K562 (cell line): ENCODE data around the gene HSD3B7. TPM values are rescaled to one million over a fixed set of nuclear protein-coding genes. Genes with fewer than 3 reads are reported as not detected.

ENCODE experiments used
- CBX8 ChIP-seq: fragments of 200-600 bp; sonication (generic); IDR thresholded peaks from 2 replicates; pipeline ENCODE4 v1.6.1; 2012; ENCODE audit warnings: borderline replicate concordance, mixed run types, low read depth, mild to moderate bottlenecking, moderate library complexity, mixed read lengths, low read length, control low read depth, inconsistent platforms; ENCODE audit not compliant: poor library complexity, severe bottlenecking; ENCODE audit errors: extremely low read depth
- CTBP1 ChIP-seq: fragments of 450-650 bp; IDR thresholded peaks from 2 replicates; pipeline ENCODE4 v1.6.1; 2016; ENCODE audit warnings: borderline replicate concordance
- E2F1 ChIP-seq: sonication (generic); formaldehyde crosslinking; IDR thresholded peaks from 2 replicates; pipeline ENCODE4 v1.8.1; 2023; ENCODE audit warnings: mild to moderate bottlenecking, missing genetic modification reagents, moderate library complexity
- ELF1 ChIP-seq: fragments of 200-800 bp; sonication (Bioruptor generic); IDR thresholded peaks from 2 replicates; pipeline ENCODE4 v1.6.1; 2016; ENCODE audit warnings: missing genetic modification characterization, missing compliant biosample characterization
- ETV5 ChIP-seq: sonication (generic); formaldehyde crosslinking; IDR thresholded peaks from 2 replicates; pipeline ENCODE4 v1.4.0; 2020; ENCODE audit warnings: low read depth, mild to moderate bottlenecking, missing genetic modification reagents
- ETV6 ChIP-seq, 3 experiments: fragments of 150-350 bp in 1 of 3; sonication (generic) in 1 of 3; formaldehyde crosslinking in 1 of 3; IDR thresholded peaks; 2 replicates each; pipeline versions ENCODE4 v1.6.1 to v1.8.0; 2014 to 2022; ENCODE audit warnings: borderline replicate concordance in 2 of 3, low read depth in 2 of 3, antibody characterized with exemption in 1 of 3, low read length in 1 of 3, mild to moderate bottlenecking in 1 of 3, missing genetic modification reagents in 1 of 3
- KDM4B ChIP-seq, 2 experiments: fragments of 450-650 bp in 1 of 2; sonication (generic) in 1 of 2; IDR thresholded peaks; 2 replicates each; pipeline ENCODE4 v1.6.1; 2016 to 2017; ENCODE audit warnings: borderline replicate concordance in 2 of 2, antibody characterized with exemption in 1 of 2, low read depth in 1 of 2, mild to moderate bottlenecking in 1 of 2
- KLF6 ChIP-seq: fragments of 250-450 bp; sonication (Bioruptor Pico); IDR thresholded peaks from 2 replicates; pipeline ENCODE4 v1.4.0; 2020; ENCODE audit warnings: mild to moderate bottlenecking, moderate library complexity, borderline replicate concordance
- LEF1 ChIP-seq: fragments of 450-650 bp; IDR thresholded peaks from 2 replicates; pipeline ENCODE4 v1.6.1; 2016; ENCODE audit warnings: mild to moderate bottlenecking
- MAZ ChIP-seq, 2 experiments: fragments of 450-650 bp in 1 of 2; sonication (generic) in 1 of 2; formaldehyde crosslinking; IDR thresholded peaks in 1 of 2; conservative IDR thresholded peaks in 1 of 2; 2 replicates each; pipeline versions ENCODE4 v1.4.0 to v1.5.0; 2020; ENCODE audit warnings: mild to moderate bottlenecking in 1 of 2, missing genetic modification reagents in 1 of 2
- MTF1 ChIP-seq: fragments of 250-450 bp; sonication (Bioruptor Pico); IDR thresholded peaks from 2 replicates; pipeline ENCODE4 v1.9.0; 2021; ENCODE audit warnings: moderate library complexity, mild to moderate bottlenecking, inconsistent platforms, borderline replicate concordance
- NFIX ChIP-seq: fragments of 250-450 bp; sonication (Bioruptor Pico); IDR thresholded peaks from 2 replicates; pipeline ENCODE4 v1.4.0; 2020; ENCODE audit warnings: low read depth, mild to moderate bottlenecking, moderate library complexity
- NR2C1 ChIP-seq, 2 experiments: fragments of 450-650 bp; IDR thresholded peaks; 2 replicates each; pipeline ENCODE4 v1.6.1; 2017; ENCODE audit warnings: mild to moderate bottlenecking in 2 of 2, antibody characterized with exemption in 1 of 2, inconsistent platforms in 1 of 2, missing compliant biosample characterization in 1 of 2, missing genetic modification characterization in 1 of 2
- PHTF2 ChIP-seq: fragments of 250-450 bp; sonication (Bioruptor Pico); IDR thresholded peaks from 2 replicates; pipeline ENCODE4 v1.5.0; 2021; ENCODE audit warnings: mild to moderate bottlenecking
- SUPT5H ChIP-seq: fragments of 450-650 bp; IDR thresholded peaks from 2 replicates; pipeline ENCODE4 v1.6.1; 2016
- TBL1XR1 ChIP-seq, 2 experiments: IDR thresholded peaks; 2 replicates each; pipeline ENCODE4 v1.6.1; 2012; ENCODE audit warnings: improper control_type of control experiment in 2 of 2, low read length in 2 of 2, mild to moderate bottlenecking in 1 of 2
- TEAD2 ChIP-seq: fragments of 450-650 bp; IDR thresholded peaks from 2 replicates; pipeline ENCODE4 v1.6.1; 2016; ENCODE audit warnings: missing genetic modification characterization, control low read depth, missing compliant biosample characterization
- TFAP4 ChIP-seq: sonication (generic); formaldehyde crosslinking; IDR thresholded peaks from 2 replicates; pipeline ENCODE4 v1.8.0; 2022; ENCODE audit warnings: missing genetic modification reagents, mild to moderate bottlenecking, moderate library complexity, borderline replicate concordance
- THRA ChIP-seq: fragments of 450-650 bp; IDR thresholded peaks from 2 replicates; pipeline ENCODE4 v1.6.1; 2017; ENCODE audit warnings: mild to moderate bottlenecking, moderate library complexity
- ZNF3 ChIP-seq: fragments of 250-450 bp; sonication (Bioruptor Pico); IDR thresholded peaks from 2 replicates; pipeline ENCODE4 v1.5.0; 2021; ENCODE audit warnings: mild to moderate bottlenecking, moderate library complexity
- ZNF398 ChIP-seq: fragments of 250-450 bp; sonication (Bioruptor Pico); IDR thresholded peaks from 2 replicates; pipeline ENCODE4 v1.8.0; 2021; ENCODE audit warnings: moderate library complexity, mild to moderate bottlenecking, inconsistent platforms
- polyA plus RNA-seq, 8 experiments: library from polyadenylated mRNA; depleted of rRNA in 4 of 8; stranded (reverse) in 5 of 8; unstranded in 3 of 8; fragments of >200 nt; fragmentation: Nextera tagmentation in 2 of 8; fragmentation: Illumina TruSeq in 1 of 8; extraction: Ambion mirVana in 2 of 8; extraction: Trizol in 1 of 8; gene quantifications; 2 replicates each; pipeline versions ENCODE4 v1.2.1 to v1.2.3, GENCODE V29; 2011 to 2014; ENCODE audit warnings: inconsistent platforms in 1 of 8, missing spikeins in 1 of 8
- total RNA-seq, 7 experiments: library from RNA; depleted of rRNA in 6 of 7; stranded (reverse); fragments of >200 nt in 6 of 7; fragmentation: Illumina TruSeq in 2 of 7; extraction: Trizol in 2 of 7; gene quantifications; 2 replicates each; pipeline versions ENCODE4 v1.2.1 to v1.2.3, GENCODE V29; 2011 to 2021; ENCODE audit warnings: low replicate concordance in 1 of 7

The HSD3B7 gene
- total and polyA plus RNA-seq, 9 of the 15 experiments (the other 6 are each of a cell fraction or from before 2014, with no cell fraction given), result 5.4 to 49.1 (median 23.0) TPM

GRCh38 chr16:31033709-31034492 lies 48.9 kb downstream of the HSD3B7 start (continued):
- TF ChIP-seq CBX8 (no peak), E2F1 (CRISPR knock-in tag) (no peak), NR2C1 (IDR thresholded peaks at IDR 0.05) (no peak), NR2C1 (tag; IDR thresholded peaks at IDR 0.05) (peak; percentile 51; the same call in 1 of the 2 replicates), LEF1 (no peak), PHTF2 (CRISPR knock-in tag) (no peak), ZNF3 (CRISPR knock-in tag) (no peak), TEAD2 (tag) (no peak), ETV5 (peak; percentile 9; the same call in 1 of the 2 replicates), MTF1 (CRISPR knock-in tag) (no peak), ZNF398 (no peak), CTBP1 (0 out of 2 replicates have a peak, but pooled peaks have one; percentile 7), SUPT5H (no peak), TFAP4 (CRISPR knock-in tag) (peak; percentile 59; the same call in 1 of the 2 replicates), ELF1 (no peak), KLF6 (no peak), THRA (no peak), KDM4B (IDR thresholded peaks at IDR 0.05; ENCODE audit: borderline replicate concordance in 2 of 2, low read depth in 1 of 2) (no peak), TBL1XR1 (IDR thresholded peaks at IDR 0.05; ENCODE audit: low read length in 2 of 2) (0 out of 4 replicates have a peak, but pooled peaks of 1 of the 2 experiments have one; percentile 29), ETV6 (IDR thresholded peaks at IDR 0.05; ENCODE audit: borderline replicate concordance in 1 of 2, low read depth in 2 of 2, low read length in 1 of 2) (no peak), ETV6 (CRISPR knock-in tag; IDR thresholded peaks at IDR 0.05; ENCODE audit: borderline replicate concordance) (no peak), NFIX (CRISPR knock-in tag) (no peak), MAZ (CRISPR knock-in tag; conservative IDR thresholded peaks at IDR 0.05 in 1 of 2, IDR thresholded peaks at IDR 0.05 in 1 of 2) (peak in 1 of 2 experiments; percentile 31; a peak in 1 of 4 replicates)
